ENCODE data around the gene KRTAP4-9.
"Not testable (repeated sequence)": the region's sequence is repeated elsewhere in the genome, so short reads cannot be mapped to it uniquely, and the experiment has no call there.

DNA sequence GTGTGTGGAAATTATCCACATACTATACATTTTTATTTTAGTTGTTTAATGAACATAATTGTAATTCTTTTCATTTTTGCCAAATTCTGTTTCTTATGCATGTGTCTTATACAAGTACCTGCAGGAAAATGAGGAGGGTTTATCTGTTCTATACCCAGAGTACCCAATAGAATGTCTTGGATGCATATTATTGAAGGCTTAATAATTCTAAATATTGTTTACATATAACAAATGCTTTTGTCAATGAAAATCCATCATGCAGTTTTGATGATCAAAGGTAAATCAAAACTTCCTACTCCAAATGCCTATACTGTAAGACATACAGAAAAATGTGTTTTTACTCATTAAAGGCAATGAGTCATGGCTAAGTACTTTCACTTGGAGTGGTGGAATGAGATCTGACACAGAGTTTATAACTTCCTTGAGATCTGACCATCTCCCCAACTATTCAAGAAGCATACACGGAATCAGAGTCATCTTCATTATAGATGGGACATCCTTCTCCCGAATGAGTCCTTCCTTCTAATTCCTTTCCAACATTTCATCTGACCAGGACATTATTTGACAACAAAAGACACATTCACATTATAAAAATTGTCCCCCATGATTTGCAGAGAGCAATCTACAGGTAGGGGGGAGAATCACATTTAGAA is 677 bp upstream of the KRTAP4-9 start:
- not testable (repeated sequence) for TF ChIP-seq ZNF8 (CRISPR knock-in tag; IDR thresholded peaks at IDR 0.05); ZNF70 (CRISPR knock-in tag; IDR thresholded peaks at IDR 0.05); POU6F1 (CRISPR knock-in tag; IDR thresholded peaks at IDR 0.05; ENCODE audit: borderline replicate concordance, low read depth); ARNTL (CRISPR knock-in tag; IDR thresholded peaks at IDR 0.05; ENCODE audit: borderline replicate concordance, low read depth); ZFP30 (CRISPR knock-in tag; IDR thresholded peaks at IDR 0.05); TOX (CRISPR knock-in tag; IDR thresholded peaks at IDR 0.05; ENCODE audit: borderline replicate concordance); OSR1 (CRISPR knock-in tag; IDR thresholded peaks at IDR 0.05); CREB5 (CRISPR knock-in tag; IDR thresholded peaks at IDR 0.05; ENCODE audit: low read depth); ESRRG (CRISPR knock-in tag; IDR thresholded peaks at IDR 0.05); ISL1 (CRISPR knock-in tag; IDR thresholded peaks at IDR 0.05); ZFP3 (CRISPR knock-in tag; IDR thresholded peaks at IDR 0.05); CSDC2 (CRISPR knock-in tag; IDR thresholded peaks at IDR 0.05); RARB (CRISPR knock-in tag; IDR thresholded peaks at IDR 0.05)
- TF ChIP-seq, protein P1, sequence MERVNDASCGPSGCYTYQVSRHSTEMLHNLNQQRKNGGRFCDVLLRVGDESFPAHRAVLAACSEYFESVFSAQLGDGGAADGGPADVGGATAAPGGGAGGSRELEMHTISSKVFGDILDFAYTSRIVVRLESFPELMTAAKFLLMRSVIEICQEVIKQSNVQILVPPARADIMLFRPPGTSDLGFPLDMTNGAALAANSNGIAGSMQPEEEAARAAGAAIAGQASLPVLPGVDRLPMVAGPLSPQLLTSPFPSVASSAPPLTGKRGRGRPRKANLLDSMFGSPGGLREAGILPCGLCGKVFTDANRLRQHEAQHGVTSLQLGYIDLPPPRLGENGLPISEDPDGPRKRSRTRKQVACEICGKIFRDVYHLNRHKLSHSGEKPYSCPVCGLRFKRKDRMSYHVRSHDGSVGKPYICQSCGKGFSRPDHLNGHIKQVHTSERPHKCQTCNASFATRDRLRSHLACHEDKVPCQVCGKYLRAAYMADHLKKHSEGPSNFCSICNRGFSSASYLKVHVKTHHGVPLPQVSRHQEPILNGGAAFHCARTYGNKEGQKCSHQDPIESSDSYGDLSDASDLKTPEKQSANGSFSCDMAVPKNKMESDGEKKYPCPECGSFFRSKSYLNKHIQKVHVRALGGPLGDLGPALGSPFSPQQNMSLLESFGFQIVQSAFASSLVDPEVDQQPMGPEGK (CRISPR knock-in tag; IDR thresholded peaks at IDR 0.05; ENCODE audit: borderline replicate concordance), result not testable (repeated sequence)
